Mucosa of rectum (tissue), 2 donors: ENCODE data around the gene PLA1A.
A peak's percentile ranks its signal among the peaks of the same experiment; 100 is the strongest.

Experiments
- H3K27ac ChIP-seq, 2 donors: one replicate each; pipeline ENCODE4 v1.7.0; 2013; ENCODE audit warnings: inconsistent platforms in 2 of 2, low read depth in 2 of 2, low read length in 2 of 2
- H3K27me3 ChIP-seq, 2 donors: one replicate each; pipeline ENCODE4 v1.7.0; 2013; ENCODE audit warnings: low read length in 2 of 2; ENCODE audit not compliant: control insufficient read depth in 2 of 2, insufficient read depth in 2 of 2
- H3K36me3 ChIP-seq, 2 donors: one replicate each; pipeline ENCODE4 v1.7.0; 2013; ENCODE audit warnings: low read length in 2 of 2; ENCODE audit not compliant: control insufficient read depth in 2 of 2, insufficient read depth in 2 of 2
- H3K4me1 ChIP-seq, 2 donors: one replicate each; pipeline ENCODE4 v1.7.0; 2013; ENCODE audit warnings: low read length in 2 of 2, mild to moderate bottlenecking in 1 of 2; ENCODE audit not compliant: control insufficient read depth in 2 of 2, insufficient read depth in 2 of 2
- H3K4me3 ChIP-seq, 2 donors: one replicate each; pipeline ENCODE4 v1.7.0; 2013; ENCODE audit warnings: low read length in 2 of 2
- H3K9ac ChIP-seq, 2 donors: one replicate each; pipeline ENCODE4 v1.7.0; 2013; ENCODE audit warnings: low read length in 2 of 2, low read depth in 1 of 2, mild to moderate bottlenecking in 1 of 2
- H3K9me3 ChIP-seq, 2 donors: one replicate each; pipeline ENCODE4 v1.7.0; 2013; ENCODE audit warnings: low read length in 2 of 2; ENCODE audit not compliant: control insufficient read depth in 2 of 2
- donor health status: healthy.
- donor health status: Normal muscosa, but diverticular disease.

The PLA1A gene

DNA sequence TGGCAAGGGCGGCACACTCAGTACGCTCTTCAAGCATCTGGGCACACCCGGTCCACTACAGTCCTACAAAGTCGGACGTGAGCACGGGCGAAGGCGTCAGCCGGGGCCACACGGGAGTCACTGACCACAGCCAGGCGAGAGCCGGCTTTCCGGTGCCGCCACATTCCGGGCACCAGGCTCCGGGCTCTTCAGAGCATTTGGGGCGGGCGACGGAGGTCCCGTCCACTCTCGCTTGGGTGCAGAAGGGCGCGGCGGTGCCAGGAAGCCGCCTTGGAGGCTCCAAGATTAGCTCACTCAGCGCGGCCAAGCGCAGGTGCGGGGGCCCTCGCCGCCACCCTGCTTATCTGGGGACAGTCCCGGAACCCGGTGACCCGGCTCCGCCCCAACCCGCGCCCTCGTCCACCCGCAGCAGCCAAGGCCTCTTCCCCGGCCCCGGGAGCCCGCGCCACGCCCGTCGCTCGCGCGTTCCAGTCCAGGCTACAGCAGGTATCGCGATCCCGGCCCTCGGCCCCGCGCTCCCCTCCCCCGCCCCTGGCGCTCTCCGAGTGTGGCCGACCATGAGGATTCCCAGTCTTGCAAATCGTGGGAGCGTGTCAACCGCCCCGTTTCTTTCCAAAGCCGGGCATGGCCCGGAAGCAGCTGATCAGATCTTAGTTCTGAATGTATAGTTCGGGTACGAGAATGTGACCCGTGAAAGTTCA lies 18.2 kb upstream of the PLA1A start, which contains the start of gene ADPRH:
Gene ADPRH, plus strand, starts transcription at position 127 of the 701 bp plus-strand sequence. CDS start 2,678 bp downstream, outside the sequence.
- peak within 1 kb of the TSS; percentile 82 for H3K27ac ChIP-seq
- no peaks in the 10 kb centered on the region for H3K9me3 ChIP-seq
- H3K36me3 ChIP-seq: no peaks in the 10 kb centered on the region
- no peaks in the 10 kb centered on the region for H3K27me3 ChIP-seq
- peak within 1 kb of the TSS; percentile 81 to 84 for H3K9ac ChIP-seq
- H3K4me1 ChIP-seq: peaks cover 2 to 4% of the 10 kb centered on the region in 2 donors
- H3K4me3 ChIP-seq: peak within 1 kb of the TSS; percentile 67 to 76

DNA sequence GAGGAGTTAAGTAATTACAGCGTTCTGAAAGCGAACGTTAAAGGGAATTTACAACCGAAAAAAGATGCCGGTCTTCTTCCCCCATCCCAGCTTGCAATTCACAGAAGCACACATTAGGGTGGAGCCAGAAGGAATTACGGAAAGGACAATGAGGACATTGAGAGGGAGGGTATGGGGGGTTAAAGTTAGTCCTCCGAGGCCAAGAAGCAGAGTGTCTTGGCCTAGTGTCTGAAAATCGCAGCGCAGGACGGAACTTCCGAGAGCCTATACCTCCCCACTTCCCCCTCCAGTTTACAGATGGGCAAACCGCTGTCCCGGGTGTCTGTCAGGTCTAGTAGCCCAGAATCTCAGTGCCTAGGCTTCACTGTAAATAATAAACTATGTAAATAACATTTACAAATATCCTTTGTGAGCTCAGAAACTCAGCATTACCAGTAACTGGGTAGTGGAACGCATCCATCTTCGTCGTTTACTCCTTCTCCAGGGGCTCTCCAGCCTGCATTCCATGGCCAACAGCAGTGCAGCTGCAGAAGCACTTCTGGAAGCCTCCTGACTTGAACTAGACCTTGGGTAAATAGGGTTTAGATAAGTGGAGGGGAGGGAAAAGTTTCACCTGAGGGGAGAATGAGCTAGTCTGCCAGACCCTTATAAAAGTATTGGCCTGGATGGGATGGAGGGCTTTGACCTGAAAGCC lies 17.5 kb upstream of the PLA1A start:
- H3K4me1 ChIP-seq: peaks cover 2 to 4% of the 10 kb centered on the region in 2 donors
- no peaks in the 10 kb centered on the region for H3K9me3 ChIP-seq
- no peaks in the 10 kb centered on the region for H3K36me3 ChIP-seq
- H3K9ac ChIP-seq: peak overlapping the region; percentile 81 to 84
- peak overlapping the region; percentile 82 for H3K27ac ChIP-seq
- no peaks in the 10 kb centered on the region for H3K27me3 ChIP-seq
- peak overlapping the region; percentile 67 to 76 for H3K4me3 ChIP-seq

DNA sequence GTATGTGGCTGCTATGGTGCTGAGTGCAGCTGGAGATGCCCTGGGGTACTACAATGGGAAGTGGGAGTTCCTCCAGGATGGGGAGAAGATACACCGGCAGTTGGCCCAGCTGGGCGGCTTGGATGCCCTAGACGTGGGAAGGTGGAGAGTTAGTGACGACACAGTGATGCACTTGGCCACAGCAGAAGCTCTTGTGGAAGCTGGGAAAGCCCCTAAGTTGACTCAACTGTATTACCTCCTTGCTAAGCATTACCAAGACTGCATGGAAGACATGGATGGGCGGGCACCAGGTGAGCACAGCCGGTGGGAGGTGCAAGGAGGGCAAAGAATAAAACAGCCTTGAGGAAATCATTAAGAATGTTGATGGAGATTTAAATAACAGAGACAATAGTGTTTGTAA lies 15.5 kb upstream of the PLA1A start:
- Histone ChIP-seq H3K27ac (no peak overlapping the region), H3K9me3 (no peaks in the 10 kb centered on the region), H3K36me3 (no peaks in the 10 kb centered on the region), H3K9ac (no peak overlapping the region), H3K27me3 (no peaks in the 10 kb centered on the region), H3K4me3 (no peak overlapping the region), H3K4me1 (peaks cover 2 to 4% of the 10 kb centered on the region in 2 donors)

GRCh38 chr3:119585208-119585607 lies 12.5 kb upstream of the PLA1A start:
- Histone ChIP-seq H3K9ac (no peak overlapping the region), H3K9me3 (peaks cover 0 to 2% of the 10 kb centered on the region in 2 donors), H3K36me3 (no peaks in the 10 kb centered on the region), H3K27me3 (no peaks in the 10 kb centered on the region), H3K27ac (no peak overlapping the region), H3K4me1 (peaks cover 0 to 5% of the 10 kb centered on the region in 2 donors), H3K4me3 (no peak overlapping the region)

- Histone ChIP-seq H3K9me3 (peaks cover 0 to 2% of the 10 kb centered on the region in 2 donors), H3K36me3 (no peaks in the 10 kb centered on the region), H3K27me3 (no peaks in the 10 kb centered on the region), H3K4me3 (no peak overlapping the region), H3K27ac (no peak overlapping the region), H3K9ac (no peak overlapping the region), H3K4me1 (peaks cover 0 to 5% of the 10 kb centered on the region in 2 donors)
Observed at GRCh38 chr3:119585856-119586570, 11.7 kb upstream of the PLA1A start.

- H3K9me3 ChIP-seq: peaks cover 0 to 2% of the 10 kb centered on the region in 2 donors
- H3K27ac ChIP-seq: no peak overlapping the region
- no peaks in the 10 kb centered on the region for H3K27me3 ChIP-seq
- H3K9ac ChIP-seq: no peak overlapping the region
- peaks cover 0 to 5% of the 10 kb centered on the region in 2 donors for H3K4me1 ChIP-seq
- no peaks in the 10 kb centered on the region for H3K36me3 ChIP-seq
- no peak overlapping the region for H3K4me3 ChIP-seq
Observed at GRCh38 chr3:119586733-119587172, 10.9 kb upstream of the PLA1A start.

GRCh38 chr3:119588112-119588511 lies 9.6 kb upstream of the PLA1A start:
- Histone ChIP-seq H3K4me1 (peaks cover 0 to 5% of the 10 kb centered on the region in 2 donors), H3K4me3 (no peak overlapping the region), H3K36me3 (no peaks in the 10 kb centered on the region), H3K9me3 (peaks cover 0 to 2% of the 10 kb centered on the region in 2 donors), H3K27me3 (no peaks in the 10 kb centered on the region), H3K9ac (no peak overlapping the region), H3K27ac (no peak overlapping the region)

DNA sequence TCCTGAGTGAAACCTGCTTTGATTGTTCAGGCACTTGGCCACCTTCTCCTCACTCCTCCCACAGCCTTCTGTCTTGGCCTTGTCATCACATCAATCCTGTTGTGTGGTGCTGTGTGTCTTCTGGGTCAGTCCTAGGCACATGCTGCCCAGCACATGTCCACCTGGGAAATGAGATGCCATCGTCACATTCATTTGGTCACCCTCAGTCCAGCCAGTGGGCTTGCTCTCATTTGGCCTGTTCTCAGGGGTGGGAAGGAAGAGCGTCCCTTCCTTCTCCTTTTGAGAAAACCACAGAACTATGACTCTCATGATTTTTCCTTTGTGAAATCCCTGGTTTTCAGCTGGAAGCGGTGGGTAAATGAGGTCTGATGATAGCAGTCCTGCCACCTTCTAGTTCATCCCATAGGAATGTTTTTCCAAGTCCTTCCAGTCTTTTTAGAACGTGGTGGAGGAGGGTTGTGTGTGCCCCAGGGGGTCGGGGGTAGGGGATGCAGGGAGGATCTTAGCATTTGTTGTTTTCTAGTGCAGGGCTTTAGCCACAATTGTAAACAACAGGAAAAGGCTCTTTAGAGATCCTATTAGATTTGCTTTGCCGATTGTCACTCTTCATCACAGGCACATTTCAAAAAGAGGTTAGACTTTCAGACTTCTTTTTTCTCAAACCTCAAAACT lies 8.4 kb upstream of the PLA1A start:
- Histone ChIP-seq H3K27ac (no peak overlapping the region), H3K36me3 (no peaks in the 10 kb centered on the region), H3K9ac (no peak overlapping the region), H3K4me1 (peaks cover 0 to 5% of the 10 kb centered on the region in 2 donors), H3K4me3 (no peak overlapping the region), H3K27me3 (no peaks in the 10 kb centered on the region), H3K9me3 (peaks cover 0 to 2% of the 10 kb centered on the region in 2 donors)

DNA sequence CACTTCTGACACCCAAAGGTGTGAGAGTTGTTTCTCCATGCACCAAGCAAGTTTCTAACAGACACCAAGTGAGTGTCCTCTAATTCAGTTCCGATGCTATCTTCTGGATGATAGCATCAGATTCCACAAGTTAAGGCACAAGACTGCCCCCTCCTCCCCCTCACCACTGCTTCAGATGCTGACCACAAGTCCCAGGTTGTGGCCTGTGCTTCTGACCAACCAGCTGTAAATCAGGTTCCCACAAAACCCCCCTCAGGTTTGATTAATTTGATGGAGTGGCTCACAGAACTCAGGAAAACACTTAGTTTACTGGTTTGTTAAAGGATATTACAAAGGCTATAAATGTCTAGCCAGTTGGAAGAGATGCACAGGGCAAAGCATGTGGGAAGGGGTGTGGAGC lies 7.0 kb upstream of the PLA1A start:
- H3K4me1 ChIP-seq: peaks cover 0 to 5% of the 10 kb centered on the region in 2 donors
- H3K27ac ChIP-seq: no peak overlapping the region
- H3K4me3 ChIP-seq: no peak overlapping the region
- H3K36me3 ChIP-seq: no peaks in the 10 kb centered on the region
- H3K27me3 ChIP-seq: no peaks in the 10 kb centered on the region
- no peak overlapping the region for H3K9ac ChIP-seq
- H3K9me3 ChIP-seq: peaks cover 0 to 2% of the 10 kb centered on the region in 2 donors
